Memory B cell (primary cell): ENCODE results near the gene TPP2.

Experiments
- ATAC-seq: fragments of 150-1000 bp; cut with Tn5 transposase; 2 replicates; pipeline ENCODE4 v1.10.0; 2021; ENCODE audit warnings: low read depth, mild to moderate bottlenecking, moderate library complexity
- DNase-seq, 2 donors: peaks; one replicate each; pipeline ENCODE4 v3.0.0; 2022; ENCODE audit warnings: low spot score in 2 of 2
- H3K27ac Mint-ChIP-seq: one replicate; pipeline ENCODE4 v1.8.0; 2022; ENCODE audit warnings: mild to moderate bottlenecking, moderate library complexity, mixed read lengths
- H3K27me3 Mint-ChIP-seq: one replicate; pipeline ENCODE4 v1.8.0; 2022; ENCODE audit warnings: mixed read lengths
- H3K36me3 Mint-ChIP-seq: one replicate; pipeline ENCODE4 v1.8.0; 2022; ENCODE audit warnings: mild to moderate bottlenecking, mixed read lengths
- H3K4me1 Mint-ChIP-seq: one replicate; pipeline ENCODE4 v1.8.0; 2022; ENCODE audit warnings: mixed read lengths
- H3K4me3 Mint-ChIP-seq: one replicate; pipeline ENCODE4 v1.8.0; 2022; ENCODE audit warnings: mild to moderate bottlenecking, moderate library complexity, mixed read lengths
- H3K9me3 Mint-ChIP-seq: one replicate; pipeline ENCODE4 v1.8.0; 2022; ENCODE audit warnings: mixed read lengths

The TPP2 gene

DNA sequence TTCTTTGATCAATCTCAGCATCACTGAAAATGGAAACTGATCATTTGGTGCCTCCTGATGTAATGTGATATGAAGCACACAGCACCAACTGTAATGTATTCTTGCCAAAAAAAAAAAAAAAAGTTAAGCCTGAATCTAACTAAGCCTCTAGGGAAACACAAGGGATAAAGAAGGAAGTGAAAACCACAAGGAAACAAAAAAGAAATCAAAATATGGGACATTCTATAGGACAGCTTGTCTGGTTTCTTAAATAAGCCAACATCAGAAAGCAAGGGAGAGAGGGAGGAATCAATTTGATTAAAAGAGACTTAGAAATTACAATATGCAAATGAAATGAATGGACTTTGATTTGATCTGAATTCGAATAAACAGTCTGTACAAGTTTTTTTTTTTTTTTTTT lies 118.7 kb downstream of the TPP2 start:
- ATAC-seq = no peak
- no peak overlapping the region for H3K4me3 Mint-ChIP-seq
- H3K27me3 Mint-ChIP-seq = peaks cover 3% of the 10 kb centered on the region
- peaks cover 4% of the 10 kb centered on the region for H3K9me3 Mint-ChIP-seq
- peaks cover 3% of the 10 kb centered on the region for H3K4me1 Mint-ChIP-seq
- no peaks in the 10 kb centered on the region for H3K36me3 Mint-ChIP-seq
- H3K27ac Mint-ChIP-seq = no peak overlapping the region
- DNase-seq = no peak

- DNase-seq (no peak), ATAC-seq (no peak)
- Mint-ChIP-seq H3K36me3 (no peaks in the 10 kb centered on the region), H3K9me3 (peaks cover 2% of the 10 kb centered on the region), H3K4me1 (peaks cover 3% of the 10 kb centered on the region), H3K27me3 (peaks cover 7% of the 10 kb centered on the region), H3K4me3 (no peak overlapping the region), H3K27ac (no peak overlapping the region)
These were observed 122.0 kb downstream of the TPP2 start for GRCh38 chr13:102718746-102719145.

DNA sequence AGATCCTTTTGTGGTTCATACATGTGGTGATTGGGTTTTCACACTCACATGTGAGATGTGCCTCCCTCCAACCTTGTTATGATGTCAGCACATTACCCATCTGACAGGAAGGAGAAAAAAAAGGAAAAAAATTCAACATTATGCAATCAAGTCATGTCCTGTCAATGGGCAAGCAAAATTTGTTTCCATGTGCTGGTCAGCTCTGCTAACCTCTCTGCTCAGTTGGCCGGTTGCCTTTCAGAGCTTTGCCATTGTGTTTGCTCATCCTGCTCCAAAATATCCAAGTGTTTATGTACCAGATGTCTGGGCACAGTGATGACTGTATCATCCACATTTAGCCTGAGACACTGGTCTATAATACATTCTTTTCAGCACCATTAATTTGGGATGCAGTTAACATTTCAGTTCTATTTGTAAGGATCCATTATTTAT lies 125.0 kb downstream of the TPP2 start:
- Mint-ChIP-seq H3K9me3 (peaks cover 3% of the 10 kb centered on the region), H3K36me3 (no peaks in the 10 kb centered on the region), H3K27ac (no peak overlapping the region), H3K4me3 (no peak overlapping the region), H3K4me1 (no peaks in the 10 kb centered on the region), H3K27me3 (peaks cover 11% of the 10 kb centered on the region)
- DNase-seq (no peak), ATAC-seq (no peak)

GRCh38 chr13:102724923-102725322 lies 128.1 kb downstream of the TPP2 start:
- H3K27ac Mint-ChIP-seq = no peak overlapping the region
- no peak for DNase-seq
- H3K36me3 Mint-ChIP-seq = no peaks in the 10 kb centered on the region
- ATAC-seq = no peak
- H3K4me1 Mint-ChIP-seq = no peaks in the 10 kb centered on the region
- no peak overlapping the region for H3K4me3 Mint-ChIP-seq
- H3K27me3 Mint-ChIP-seq = peaks cover 11% of the 10 kb centered on the region
- peaks cover 3% of the 10 kb centered on the region for H3K9me3 Mint-ChIP-seq

DNA sequence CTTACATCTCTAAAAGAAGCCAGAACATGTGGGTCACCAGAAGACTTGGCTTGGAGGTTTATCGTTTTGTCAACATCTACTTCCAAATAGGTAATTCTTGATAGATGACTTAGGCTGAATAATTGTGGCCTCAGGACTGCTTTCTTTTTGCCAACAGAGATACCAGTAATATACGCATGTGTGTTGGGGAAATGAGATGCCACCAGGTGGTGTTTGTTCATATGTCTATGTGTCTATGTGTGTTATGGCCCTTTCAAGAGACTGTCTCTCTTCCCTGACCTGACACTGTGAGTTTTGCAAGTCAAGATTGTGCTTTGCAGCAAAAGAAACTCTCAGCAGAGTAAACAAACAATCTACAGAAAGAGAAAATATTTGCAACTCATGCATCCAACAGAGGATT lies 129.6 kb downstream of the TPP2 start:
- ATAC-seq = no peak
- Mint-ChIP-seq H3K4me3 (no peak overlapping the region), H3K4me1 (no peaks in the 10 kb centered on the region), H3K9me3 (peaks cover 3% of the 10 kb centered on the region), H3K27ac (no peak overlapping the region), H3K36me3 (no peaks in the 10 kb centered on the region), H3K27me3 (peaks cover 9% of the 10 kb centered on the region)
- no peak for DNase-seq
